Right lung (tissue), 5 donors: ENCODE measurements around the gene BABAM2. TPM values are rescaled to one million over a fixed set of nuclear protein-coding genes. Genes with fewer than 3 reads are reported as not detected.
"Not testable (repeated sequence)": the region's sequence is repeated elsewhere in the genome, so short reads cannot be mapped to it uniquely, and the experiment has no call there.

Experiments
- DNase-seq, 2 donors: peaks; one replicate each; pipeline ENCODE4 v3.0.0-alpha.2; 2013
- polyA plus RNA-seq, 5 donors: library from polyadenylated mRNA; unstranded; fragments of 120-200 nt; gene quantifications; one replicate each; pipeline versions ENCODE4 v1.2.1 to v1.2.3, GENCODE V29; 2013; ENCODE audit warnings: inconsistent platforms in 1 of 5, low replicate concordance in 1 of 5; ENCODE audit not compliant: insufficient read length in 5 of 5, insufficient read depth in 1 of 5

Gene BABAM2
- polyA plus RNA-seq, 5 donors: 26.9 to 29.0 (median 27.3) TPM

DNA sequence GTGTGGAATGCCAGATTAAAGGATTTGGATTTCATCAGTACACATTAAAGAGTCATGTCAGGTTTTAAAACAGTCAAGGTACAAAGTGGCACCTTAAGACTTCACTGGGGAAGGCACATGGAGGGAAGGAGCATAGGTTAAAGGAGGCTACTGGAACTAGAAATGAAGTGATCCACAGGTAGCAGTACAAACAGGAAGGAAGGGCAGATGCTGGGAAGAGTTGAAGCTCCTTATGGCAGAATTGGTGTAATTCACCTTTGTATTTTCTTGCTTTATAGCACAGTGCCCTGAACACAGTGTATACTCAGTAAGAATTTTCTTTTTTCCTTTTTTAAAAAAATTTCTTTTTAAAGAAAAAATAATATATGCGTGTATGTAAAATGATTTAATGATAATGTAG, 177.1 kb downstream of the BABAM2 start:
- DNase-seq: no peak

DNA sequence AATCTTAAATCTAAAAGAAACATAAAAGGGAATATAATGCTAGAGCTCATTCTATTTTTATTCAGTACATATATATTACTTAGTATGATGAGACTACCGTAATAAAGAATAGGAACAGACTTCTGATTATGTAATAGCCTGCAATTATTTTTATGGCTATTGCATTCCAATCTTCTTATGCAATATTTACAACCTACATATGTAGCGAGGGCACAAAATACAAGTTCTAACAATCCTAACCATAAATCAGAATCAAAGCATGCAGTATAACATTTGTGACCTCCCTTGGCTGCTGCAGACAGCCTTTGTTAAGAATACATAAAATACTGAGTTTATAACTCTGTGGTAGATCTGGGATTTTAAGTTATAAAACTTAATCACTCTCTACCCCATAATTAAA, 177.6 kb downstream of the BABAM2 start:
- no peak for DNase-seq

DNA sequence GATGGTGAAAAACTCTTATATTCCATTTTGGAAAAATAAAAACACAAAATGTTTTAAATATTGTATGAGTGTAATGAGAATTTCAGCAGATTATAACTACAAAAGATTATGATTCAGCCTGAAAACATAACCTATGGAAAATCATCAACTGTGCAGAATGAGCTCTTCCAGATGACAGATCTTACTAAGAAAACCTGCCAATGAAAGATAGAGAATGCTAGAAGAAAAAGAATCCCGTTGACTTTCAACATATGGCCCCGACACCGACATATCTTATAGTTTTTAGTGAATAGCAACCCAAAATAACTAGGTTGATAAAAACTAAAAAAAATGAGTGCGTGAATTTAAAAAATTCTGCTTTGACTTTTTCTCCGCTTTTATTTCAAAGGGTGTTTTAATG, 178.0 kb downstream of the BABAM2 start:
- no peak for DNase-seq

DNA sequence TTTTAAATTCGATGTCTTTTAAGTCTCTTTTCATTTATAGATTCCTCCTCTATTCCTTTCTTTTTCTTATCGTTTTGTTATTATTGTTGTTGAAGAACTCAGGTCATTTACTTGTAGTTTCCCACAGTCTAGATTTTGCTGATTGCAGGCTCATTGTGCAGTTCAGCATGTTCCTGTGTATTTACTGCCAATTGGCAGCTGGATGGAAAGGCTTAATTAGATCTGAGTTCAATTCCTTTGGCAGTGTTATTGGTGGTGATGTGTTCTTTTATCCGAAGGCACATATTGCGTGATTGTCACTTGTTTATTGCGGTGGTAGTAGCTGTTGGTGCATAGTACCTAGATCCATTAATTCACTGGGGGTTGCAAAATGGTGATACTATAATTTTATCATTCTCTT, 180.7 kb downstream of the BABAM2 start:
- DNase-seq: no peak

DNA sequence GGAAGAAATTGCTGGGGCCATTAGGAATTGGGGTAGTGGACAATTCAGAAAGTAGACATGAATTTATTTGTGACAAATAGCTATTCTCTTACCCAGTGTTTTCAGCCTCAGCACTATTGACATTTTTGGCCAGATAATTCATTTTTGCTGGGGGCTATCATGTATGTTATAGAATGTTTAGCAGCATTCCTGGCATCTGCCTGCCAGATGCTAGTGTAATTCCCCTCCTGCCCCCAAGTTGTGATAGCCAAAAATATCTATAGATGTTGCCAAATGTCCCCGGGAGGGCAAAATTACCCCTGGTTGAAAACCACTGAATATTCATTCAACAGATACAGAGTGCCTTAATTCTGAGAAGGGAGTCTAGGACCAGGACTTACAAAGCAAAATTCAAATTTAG, 183.6 kb downstream of the BABAM2 start:
- DNase-seq: no peak

DNA sequence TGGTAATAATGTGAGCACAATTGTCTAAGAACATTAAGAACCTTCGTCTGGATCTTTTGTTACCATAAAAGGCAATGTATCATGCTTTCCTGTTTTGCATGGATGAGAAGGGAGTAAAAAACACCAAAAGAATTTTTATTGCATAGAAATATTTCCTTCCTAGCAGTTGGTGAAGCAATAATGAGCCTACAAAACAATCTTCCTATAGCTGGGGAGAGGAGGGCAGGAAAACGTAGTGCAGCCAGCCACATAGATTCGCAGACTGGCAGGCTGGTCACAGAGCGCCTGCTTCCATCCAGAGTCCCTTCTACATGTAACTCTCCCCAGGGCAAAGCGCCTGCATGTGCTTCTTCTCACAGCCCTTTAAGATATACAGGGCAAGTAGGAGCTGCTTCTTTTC, 190.4 kb downstream of the BABAM2 start:
- DNase-seq: peak in 1 of 2 donors; percentile 20

DNA sequence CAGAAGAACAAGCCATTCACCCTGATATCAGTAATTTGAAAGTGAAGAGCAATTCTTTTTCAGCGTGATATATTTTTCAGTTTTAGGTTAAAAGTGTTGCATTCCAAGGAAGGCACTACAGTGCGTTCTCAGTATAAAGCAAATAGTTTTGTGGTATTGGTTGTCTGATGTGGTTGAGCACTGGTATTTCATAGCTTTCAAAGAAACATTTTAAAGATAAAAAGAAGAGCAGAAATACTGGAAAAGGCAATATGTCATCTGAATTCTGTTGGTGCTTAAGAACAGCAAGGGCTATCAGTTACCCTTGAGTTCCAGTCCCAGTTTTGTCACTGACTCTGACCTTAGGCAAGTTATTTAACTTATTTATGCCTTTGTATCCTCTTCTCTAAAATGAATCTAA, 191.6 kb downstream of the BABAM2 start:
- DNase-seq: no peak

DNA sequence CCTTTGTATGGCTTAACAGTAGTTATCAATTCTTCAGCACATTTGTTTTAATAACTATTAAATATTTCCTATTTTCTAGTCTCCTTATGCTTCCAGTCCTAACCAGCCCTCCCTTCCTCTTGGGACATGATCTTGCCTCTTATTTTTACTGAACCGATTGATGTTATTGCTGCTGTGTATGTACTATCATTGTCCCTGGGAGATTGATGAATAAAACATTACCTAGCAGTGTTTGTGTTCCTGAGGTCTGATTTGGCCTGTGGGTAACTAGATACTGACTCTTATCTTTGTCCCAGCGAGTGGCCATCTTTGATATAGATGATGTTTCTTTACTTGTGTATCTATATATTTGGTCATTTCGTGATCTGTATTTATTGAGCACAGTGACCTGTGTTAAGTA, 192.9 kb downstream of the BABAM2 start:
- no peak for DNase-seq

DNA sequence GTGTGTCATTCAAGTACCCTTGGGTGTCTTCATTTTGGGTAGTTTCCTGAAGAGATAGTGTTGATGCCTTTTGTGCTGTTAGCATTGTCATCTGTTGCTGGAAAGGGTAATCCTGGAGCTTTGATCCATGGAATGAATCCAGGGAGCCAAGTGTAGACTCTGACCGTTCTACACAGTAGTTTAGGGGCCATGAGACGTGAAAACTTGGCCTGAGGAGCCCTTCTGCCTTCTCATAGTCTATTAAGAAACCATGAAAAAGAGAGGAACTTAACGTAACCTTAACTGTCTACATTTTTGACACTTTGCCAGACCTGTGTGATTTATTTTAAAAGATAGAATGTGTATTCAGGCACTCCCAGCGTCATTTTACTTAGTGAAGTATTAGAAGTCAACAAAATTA, 194.0 kb downstream of the BABAM2 start:
- no peak for DNase-seq

DNA sequence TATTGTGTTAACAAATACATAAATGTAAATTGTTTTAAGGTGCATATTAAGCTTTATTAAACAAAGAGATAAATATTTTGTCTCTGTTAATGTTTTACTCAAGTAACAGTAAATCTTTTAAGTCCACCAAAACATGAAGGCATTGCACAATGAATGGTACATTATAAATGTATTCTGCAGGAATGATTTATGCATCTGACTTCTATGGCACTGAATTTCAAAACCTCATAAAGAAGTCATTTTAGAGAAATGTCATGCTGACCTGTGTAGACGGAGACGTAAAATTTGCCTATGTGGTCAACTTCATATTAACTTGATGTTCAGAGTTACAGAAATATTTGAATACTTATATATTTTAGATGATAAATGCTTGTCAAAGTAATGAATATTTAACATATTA, 194.7 kb downstream of the BABAM2 start:
- no peak for DNase-seq

DNA sequence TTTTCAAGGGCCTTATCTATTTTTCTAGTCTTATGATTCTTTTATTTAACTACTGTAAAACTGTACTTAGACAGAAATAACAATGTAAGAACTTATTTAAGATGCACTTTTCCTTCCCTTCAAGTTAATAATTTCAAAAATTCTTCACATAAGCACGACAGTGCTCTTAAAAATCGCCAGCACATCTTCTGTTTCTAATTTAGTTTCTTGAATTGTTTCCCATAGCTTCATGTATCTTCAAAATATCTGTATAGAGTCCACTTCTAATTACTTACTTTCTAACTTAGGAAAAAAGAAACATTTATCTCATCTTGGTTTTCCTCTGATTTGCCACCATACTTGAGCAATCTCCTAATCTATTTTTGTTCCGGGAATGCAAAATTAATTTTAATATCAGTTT, 196.1 kb downstream of the BABAM2 start:
- no peak for DNase-seq

DNA sequence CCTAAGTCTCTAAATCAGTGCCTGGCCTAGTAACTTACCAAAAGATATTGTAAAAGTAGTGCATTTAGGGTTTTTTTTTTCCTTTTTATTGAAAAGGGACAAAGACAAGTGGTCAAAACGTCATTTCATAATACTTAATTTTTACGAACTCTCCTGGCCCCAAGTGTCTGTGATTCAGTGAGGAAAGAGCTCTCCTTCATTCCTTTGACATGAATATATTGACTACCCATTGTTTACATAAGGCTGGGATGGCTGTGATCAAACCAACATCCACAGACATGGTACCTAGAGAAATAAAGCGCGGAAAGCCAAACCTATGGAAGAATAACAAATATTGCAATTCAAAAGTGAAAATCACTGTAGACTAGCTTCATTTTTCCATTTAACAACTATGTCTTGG, 198.4 kb downstream of the BABAM2 start:
- no peak for DNase-seq

DNA sequence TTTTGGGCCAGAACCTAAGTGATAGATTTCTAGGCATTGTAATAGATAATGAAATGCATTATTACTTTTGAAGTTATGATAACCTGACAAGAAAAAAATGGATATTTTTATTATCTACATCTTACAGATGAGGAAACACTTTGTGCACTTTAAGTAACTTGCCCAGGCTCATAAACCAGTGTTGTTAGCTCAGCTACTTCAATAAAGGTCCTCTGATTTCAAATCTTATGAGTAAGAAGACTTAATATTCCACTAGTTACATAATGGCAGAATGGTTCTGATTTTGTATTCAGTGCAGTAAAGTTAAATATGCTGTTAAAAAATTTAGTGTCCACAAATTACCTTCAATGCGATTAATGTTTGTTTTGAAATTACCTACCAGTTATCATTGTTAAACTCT, 199.0 kb downstream of the BABAM2 start:
- DNase-seq: no peak

DNA sequence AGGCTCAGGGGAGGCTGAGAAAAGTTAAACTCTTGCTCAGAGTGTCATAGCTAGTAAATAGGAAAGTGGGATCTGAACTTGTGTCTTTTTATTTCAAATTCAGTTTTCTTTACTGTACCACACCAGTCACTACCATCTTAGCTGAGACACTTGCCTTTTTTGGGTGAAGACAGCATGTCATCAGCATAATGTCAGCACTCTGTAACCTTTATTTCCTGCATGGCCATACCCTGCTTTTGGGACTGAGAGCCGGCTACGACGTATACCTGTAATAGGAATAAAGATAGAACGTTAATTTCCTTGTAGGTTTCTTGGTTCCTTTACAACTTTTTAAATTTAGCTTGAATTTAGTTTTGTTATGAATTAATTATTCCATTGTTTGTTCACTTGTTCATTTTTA, 202.8 kb downstream of the BABAM2 start:
- DNase-seq: no peak

DNA sequence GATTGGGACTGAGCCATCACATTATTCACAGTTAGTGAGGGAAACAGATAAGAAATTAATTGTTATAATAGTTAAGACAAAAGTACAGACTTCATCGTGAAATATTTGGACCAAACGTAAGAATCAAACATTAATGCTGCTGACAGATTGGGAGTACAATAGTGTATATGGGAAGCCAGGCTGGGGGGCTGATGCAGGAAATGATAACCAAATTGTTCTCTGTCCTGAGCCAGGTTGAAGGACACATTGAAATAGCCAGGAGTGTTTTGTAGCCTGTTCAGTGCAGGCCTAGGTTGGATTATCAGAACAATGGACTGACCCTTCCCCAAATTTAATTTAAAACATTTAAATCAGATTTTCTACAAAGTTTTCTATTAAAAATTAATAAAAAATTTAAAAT, 203.2 kb downstream of the BABAM2 start:
- no peak for DNase-seq

DNA sequence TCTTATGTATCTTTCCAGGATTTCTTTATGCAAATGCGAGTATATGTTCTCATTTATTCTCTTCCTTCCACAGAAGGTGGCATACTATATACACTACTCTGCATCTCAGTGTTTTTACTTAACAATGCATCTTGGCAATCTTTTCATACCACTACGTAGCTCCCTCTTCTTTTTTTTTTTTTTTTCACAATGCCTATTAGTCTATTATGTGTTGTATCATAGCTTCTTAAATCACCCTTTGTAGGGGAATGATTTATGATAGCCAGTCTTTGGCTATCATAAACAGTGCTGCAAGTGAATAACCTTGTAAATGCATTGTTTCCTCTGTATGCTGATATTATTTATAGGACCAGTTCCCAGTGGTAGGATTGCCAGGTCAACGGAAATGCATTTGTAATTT, 204.2 kb downstream of the BABAM2 start:
- no peak for DNase-seq

DNA sequence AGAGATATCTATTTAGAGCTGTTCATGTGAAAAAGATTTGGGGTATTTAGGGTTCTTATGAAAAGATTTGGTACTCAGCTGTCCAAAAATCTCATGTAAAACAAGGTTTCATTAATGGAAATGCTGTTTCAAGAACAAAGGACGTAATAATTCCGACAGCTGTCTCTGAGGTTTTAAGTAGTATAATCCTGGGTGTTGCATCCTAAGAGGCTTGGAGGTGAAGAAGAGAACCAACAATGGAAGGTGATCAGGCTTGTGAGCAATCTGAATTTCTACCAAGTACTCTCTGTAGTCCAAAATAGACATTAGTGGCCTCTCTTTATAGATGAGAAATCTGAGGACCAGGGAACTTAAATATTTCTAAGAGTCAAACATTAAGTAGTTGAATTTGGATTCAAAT, 205.1 kb downstream of the BABAM2 start:
- DNase-seq: no peak

DNA sequence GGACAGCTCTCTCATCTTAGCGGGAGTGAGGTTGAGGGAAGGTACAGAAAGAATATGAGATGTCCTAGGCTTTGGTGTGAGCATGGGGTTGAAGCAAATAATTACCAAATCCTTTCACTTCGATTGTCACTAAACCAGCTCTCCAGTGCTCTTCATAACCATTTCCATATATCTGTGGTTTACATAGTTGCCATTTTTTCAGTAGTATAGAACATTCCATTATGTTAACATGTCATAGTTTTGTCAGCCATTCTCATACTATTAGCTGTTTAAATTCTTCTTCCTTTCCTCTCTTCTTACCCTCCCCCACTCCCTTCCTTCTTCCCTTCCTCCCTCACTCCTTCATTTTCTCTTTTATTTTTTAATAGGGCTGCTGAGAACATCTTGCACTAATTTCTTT, 205.9 kb downstream of the BABAM2 start:
- DNase-seq: no peak

DNA sequence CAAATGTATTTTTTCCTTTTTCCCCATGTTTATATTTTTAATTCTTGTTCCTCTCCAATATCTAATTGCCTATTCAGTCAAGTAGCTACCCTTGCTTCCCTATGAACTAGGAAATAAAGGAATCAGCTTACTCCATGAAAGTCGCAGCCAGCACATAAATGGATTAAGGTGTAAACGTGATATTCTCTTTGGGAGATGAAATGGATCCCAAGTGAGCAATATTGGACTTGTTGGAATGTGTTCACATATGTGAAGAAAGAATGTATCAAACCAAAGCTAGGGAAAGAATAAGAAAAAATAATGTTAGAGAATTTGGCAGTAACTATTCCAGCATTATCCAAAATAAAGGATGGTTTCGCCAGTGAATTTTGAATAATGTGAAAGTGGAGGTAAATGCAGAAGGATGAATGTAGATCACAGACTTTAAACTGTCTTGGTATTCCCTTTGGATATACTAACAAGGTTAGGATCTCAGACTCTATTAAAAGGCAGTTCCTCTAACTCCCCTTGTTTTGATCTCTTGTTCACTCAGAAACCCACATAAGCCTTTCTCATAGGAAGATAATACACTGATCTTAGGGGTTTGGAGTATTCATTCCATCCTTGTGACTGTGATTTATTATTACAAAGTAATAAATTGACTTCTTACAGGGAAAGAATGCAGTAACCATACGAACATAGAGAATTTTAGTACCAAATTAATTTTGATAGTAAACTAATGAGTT, 208.1 kb downstream of the BABAM2 start:
- no peak for DNase-seq

DNA sequence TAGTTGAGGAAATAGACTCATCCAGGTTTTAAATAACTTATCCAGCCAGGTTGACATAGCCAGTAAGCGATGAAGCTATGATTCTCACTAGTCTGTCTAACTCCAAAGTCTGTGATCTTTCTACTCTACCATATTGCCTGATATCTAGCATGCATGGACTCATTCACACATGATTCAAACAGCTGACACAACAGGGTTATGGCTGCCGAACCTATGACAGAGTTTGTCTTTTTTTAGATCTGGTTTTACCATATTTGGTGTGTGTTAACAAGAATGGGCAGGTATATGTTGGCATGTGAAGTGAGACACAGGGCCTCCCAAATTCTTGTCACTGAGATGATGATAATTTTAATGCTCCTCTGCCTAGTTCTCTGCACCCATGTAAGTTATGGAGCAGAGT, 210.6 kb downstream of the BABAM2 start:
- no peak for DNase-seq

DNA sequence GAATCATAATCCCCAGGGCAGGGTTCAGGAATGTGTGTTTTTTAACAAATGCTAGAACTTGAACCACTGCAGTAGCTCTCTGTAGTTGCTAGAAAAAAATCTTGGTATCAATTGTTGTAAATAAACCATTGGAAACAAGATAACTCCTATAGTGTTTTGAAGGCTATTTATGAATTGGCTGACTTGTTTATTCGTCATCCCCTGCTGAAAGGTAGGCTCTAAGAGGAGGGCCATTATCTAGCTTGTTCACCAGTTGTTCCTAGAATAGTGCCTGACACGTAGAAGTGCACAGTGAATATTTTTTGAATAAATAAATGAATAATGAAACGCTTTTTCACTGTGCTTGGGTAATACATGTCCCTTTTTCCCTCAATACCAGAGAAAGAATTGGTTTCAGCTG, 211.4 kb downstream of the BABAM2 start:
- no peak for DNase-seq

DNA sequence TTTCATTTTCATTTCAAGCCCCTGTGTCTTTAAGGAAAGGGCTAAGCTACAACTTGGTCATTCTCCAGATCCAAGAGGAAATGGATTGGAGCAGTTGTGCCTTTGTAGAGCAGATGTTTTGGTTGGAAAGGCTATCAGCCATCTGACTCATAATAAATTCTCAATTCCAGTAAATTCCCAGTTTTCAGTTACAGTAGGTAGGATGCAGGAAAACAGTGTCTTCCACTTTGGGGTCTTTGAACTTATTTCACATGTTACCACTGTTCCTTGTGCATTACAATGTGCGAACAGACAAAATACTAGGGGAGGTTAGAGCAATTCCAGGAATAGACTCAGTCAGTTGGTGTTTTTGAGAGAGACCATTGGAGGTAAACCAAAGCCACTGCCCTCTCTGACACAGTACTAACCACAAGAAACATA, 211.9 kb downstream of the BABAM2 start:
- peak in 1 of 2 donors; percentile 8 for DNase-seq

DNA sequence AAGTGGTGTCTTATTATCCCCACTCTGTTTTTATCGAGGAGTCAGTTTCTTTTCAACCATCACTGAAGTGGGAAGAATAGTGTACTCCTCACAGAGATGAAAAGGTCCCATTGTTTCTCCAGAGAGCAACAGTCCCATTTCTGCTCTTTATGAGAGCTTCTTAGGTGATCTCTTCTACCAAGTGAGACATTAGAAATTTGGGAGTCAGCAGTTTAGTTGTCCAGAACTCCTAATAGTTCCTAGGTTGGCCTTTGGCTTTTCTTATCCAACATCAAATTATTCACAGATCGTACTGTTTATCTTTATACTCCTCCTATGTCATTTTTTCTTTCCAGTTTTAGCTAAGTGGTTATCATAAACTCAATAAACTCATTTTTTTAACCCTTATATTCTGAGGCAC, 213.1 kb downstream of the BABAM2 start:
- DNase-seq: no peak

DNA sequence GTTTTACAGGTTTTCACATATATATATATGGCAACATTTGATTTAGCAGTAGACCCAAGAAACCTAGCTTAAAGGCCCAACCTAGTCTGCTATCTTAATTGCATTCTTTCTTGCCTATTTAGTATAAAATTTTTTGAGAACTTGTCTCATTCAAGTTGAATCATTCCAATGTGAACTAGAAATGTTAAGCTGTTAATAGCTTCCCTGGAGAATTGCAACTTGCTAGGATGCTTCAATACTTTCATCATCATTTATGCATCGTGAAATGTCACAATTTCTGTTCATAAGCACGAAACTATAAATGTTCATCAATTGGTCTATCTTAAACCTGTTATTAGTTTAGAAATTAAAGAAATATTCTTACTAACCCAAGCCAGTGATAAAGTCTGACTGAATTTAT, 217.6 kb downstream of the BABAM2 start:
- DNase-seq: no peak

DNA sequence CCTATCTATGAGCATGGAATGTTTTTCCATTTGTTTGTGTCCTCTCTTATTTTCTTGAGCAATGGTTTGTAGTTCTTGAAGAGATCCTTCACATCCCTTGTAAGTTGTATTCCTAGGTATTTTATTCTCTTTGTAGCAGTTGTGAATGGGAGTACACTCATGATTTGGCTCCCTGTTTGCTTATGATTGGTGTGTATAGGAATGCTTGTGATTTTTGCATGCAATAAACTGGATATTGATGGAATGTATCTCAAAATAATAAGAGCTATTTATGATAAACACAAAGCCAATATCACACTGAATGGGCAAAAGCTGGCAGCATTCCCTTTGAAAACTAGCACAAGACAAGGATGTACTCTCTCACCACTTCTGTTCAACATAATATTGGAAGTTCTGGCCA, 223.2 kb downstream of the BABAM2 start:
- not testable (repeated sequence) for DNase-seq
